CD14-positive monocyte (primary cell): Measurements from ENCODE around the gene TBC1D8B. TPM values are rescaled to one million over a fixed set of nuclear protein-coding genes. Genes with fewer than 3 reads are reported as not detected.

Experiments used
- DNase-seq, 3 donors: peaks; one replicate each; pipeline ENCODE4 v3.0.0-alpha.2; 2011 to 2022
- H2AFZ ChIP-seq: 2 replicates; pipeline ENCODE4 v1.6.0; 2012; ENCODE audit warnings: mild to moderate bottlenecking, low read depth, low read length, inconsistent platforms; ENCODE audit not compliant: insufficient read depth, poor library complexity, severe bottlenecking
- H3K27ac ChIP-seq, 2 donors: 1 replicate in 1 of 2; 2 replicates in 1 of 2; pipeline ENCODE4 v1.5.1; 2012 to 2013; ENCODE audit warnings: low read length in 2 of 2, control low read depth in 1 of 2, inconsistent platforms in 1 of 2, low read depth in 1 of 2, mild to moderate bottlenecking in 1 of 2
- H3K27me3 ChIP-seq, 2 donors: one replicate each; pipeline versions ENCODE4 v1.6.0 to v1.6.1; 2011 to 2013; ENCODE audit warnings: low read length in 2 of 2; ENCODE audit not compliant: control insufficient read depth in 2 of 2, insufficient read depth in 2 of 2
- H3K36me3 ChIP-seq, 2 donors: replicated peaks in 1 of 2; 1 replicate in 1 of 2; 2 replicates in 1 of 2; pipeline versions ENCODE4 v1.5.1 to v1.6.1; 2012 to 2013; ENCODE audit warnings: low read length in 2 of 2, control low read depth in 1 of 2, inconsistent platforms in 1 of 2, mild to moderate bottlenecking in 1 of 2; ENCODE audit not compliant: insufficient read depth in 2 of 2, control insufficient read depth in 1 of 2
- H3K4me1 ChIP-seq, 2 donors: 1 replicate in 1 of 2; 2 replicates in 1 of 2; pipeline versions ENCODE4 v1.5.1 to v1.6.1; 2012 to 2013; ENCODE audit warnings: low read length in 2 of 2, control low read depth in 1 of 2, inconsistent platforms in 1 of 2, mild to moderate bottlenecking in 1 of 2, moderate library complexity in 1 of 2; ENCODE audit not compliant: insufficient read depth in 2 of 2, control insufficient read depth in 1 of 2
- H3K4me2 ChIP-seq: replicated peaks from 2 replicates; pipeline ENCODE3; 2012; ENCODE audit warnings: low read length, moderate library complexity, mild to moderate bottlenecking; ENCODE audit not compliant: poor library complexity, severe bottlenecking; ENCODE audit errors: extremely low read depth
- H3K4me3 ChIP-seq, 3 experiments: fragments of 200-600 bp in 1 of 3; sonication (generic) in 1 of 3; replicated peaks in 1 of 3; 1 replicate in 2 of 3; 2 replicates in 1 of 3; pipeline ENCODE4 v1.5.1; 2011 to 2013; ENCODE audit warnings: low read length in 3 of 3, mild to moderate bottlenecking in 3 of 3, control low read depth in 2 of 3, low read depth in 2 of 3, inconsistent platforms in 1 of 3, moderate library complexity in 1 of 3
- H3K79me2 ChIP-seq: 2 replicates; pipeline ENCODE4 v1.6.0; 2012; ENCODE audit warnings: mild to moderate bottlenecking, control low read depth, inconsistent platforms, low read length, moderate library complexity; ENCODE audit not compliant: insufficient read depth
- H3K9ac ChIP-seq: 2 replicates; pipeline ENCODE4 v1.6.0; 2017; ENCODE audit warnings: low read length, mild to moderate bottlenecking; ENCODE audit not compliant: insufficient read depth, poor library complexity, severe bottlenecking
- H3K9me3 ChIP-seq, 2 donors: replicated peaks in 1 of 2; 1 replicate in 1 of 2; 2 replicates in 1 of 2; pipeline versions ENCODE4 v1.5.1 to v1.6.1; 2012 to 2013; ENCODE audit warnings: low read length in 2 of 2, control low read depth in 1 of 2; ENCODE audit not compliant: control insufficient read depth in 1 of 2, insufficient read depth in 1 of 2
- H4K20me1 ChIP-seq: 2 replicates; pipeline ENCODE4 v1.6.0; 2012; ENCODE audit warnings: mild to moderate bottlenecking, low read length, control low read depth, moderate library complexity; ENCODE audit not compliant: insufficient read depth
- H3K27ac Mint-ChIP-seq, 7 donors: one replicate each; pipeline ENCODE4 v1.8.0; 2020; ENCODE audit warnings: mild to moderate bottlenecking in 7 of 7, mixed read lengths in 7 of 7, moderate library complexity in 6 of 7, inconsistent platforms in 2 of 7
- H3K27me3 Mint-ChIP-seq, 3 donors: one replicate each; pipeline ENCODE4 v1.8.0; 2021 to 2022; ENCODE audit warnings: low read depth in 3 of 3, mild to moderate bottlenecking in 3 of 3, mixed read lengths in 3 of 3, moderate library complexity in 3 of 3, inconsistent platforms in 1 of 3
- H3K36me3 Mint-ChIP-seq, 2 donors: one replicate each; pipeline ENCODE4 v1.8.0; 2020; ENCODE audit warnings: mixed read lengths in 2 of 2, inconsistent platforms in 1 of 2, mild to moderate bottlenecking in 1 of 2
- H3K4me1 Mint-ChIP-seq: one replicate; pipeline ENCODE4 v1.8.0; 2020; ENCODE audit warnings: mild to moderate bottlenecking, mixed read lengths
- H3K4me3 Mint-ChIP-seq, 2 donors: one replicate each; pipeline ENCODE4 v1.8.0; 2020; ENCODE audit warnings: mild to moderate bottlenecking in 2 of 2, mixed read lengths in 2 of 2, moderate library complexity in 1 of 2
- H3K9me3 Mint-ChIP-seq, 7 donors: one replicate each; pipeline ENCODE4 v1.8.0; 2020 to 2022; ENCODE audit warnings: mixed read lengths in 7 of 7, mild to moderate bottlenecking in 6 of 7, moderate library complexity in 6 of 7, inconsistent platforms in 2 of 7
- CTCF ChIP-seq: fragments of 200-600 bp; IDR thresholded peaks from one replicate; pipeline ENCODE4 v1.8.0; 2022; ENCODE audit warnings: antibody characterized with exemption, mild to moderate bottlenecking
- WGBS: methylation state at CpG from one replicate; pipeline ENCODE4 v1.1.5; 2013; ENCODE audit warnings: missing lambda C conversion rate; ENCODE audit not compliant: insufficient coverage; 5-methylcytosine and 5-hydroxymethylcytosine counted together
- intact Hi-C, 2 donors: fragments of 100-400 bp; cut with micrococcal nuclease; formaldehyde crosslinking; loops; one replicate each; pipeline versions ENCODE4 v1.15.0 to v1.15.1; 2023
- polyA plus RNA-seq, 3 donors: library from polyadenylated mRNA; depleted of rRNA in 1 of 3; unstranded in 2 of 3; stranded (reverse) in 1 of 3; fragments of 300-500 nt in 2 of 3; fragments of >200 nt in 1 of 3; fragmentation: Illumina TruSeq in 2 of 3; gene quantifications; 1 replicate in 2 of 3; 2 replicates in 1 of 3; pipeline ENCODE4 v1.2.3, GENCODE V29; 2012 to 2021

The TBC1D8B gene
- polyA plus RNA-seq, 3 donors = 0.15 to 0.16 (median 0.16) TPM

GRCh38 chrX:106902684-106903083, 100.2 kb downstream of the TBC1D8B start:
- no peaks in the 10 kb centered on the region for H3K79me2 ChIP-seq
- Mint-ChIP-seq H3K4me1 (no peaks in the 10 kb centered on the region), H3K9me3 (no peaks in the 10 kb centered on the region), H3K36me3 (no peaks in the 10 kb centered on the region), H3K27ac (no peak overlapping the region), H3K4me3 (no peak overlapping the region), H3K27me3 (peaks cover 0 to 3% (median 1%) of the 10 kb centered on the region in 3 donors)
- H4K20me1 ChIP-seq = no peaks in the 10 kb centered on the region
- WGBS = no CpG with 5 or more reads among the region's 2 CpGs
- H2AFZ ChIP-seq = no peak overlapping the region
- no peaks in the 10 kb centered on the region for H3K4me1 ChIP-seq
- no peaks in the 10 kb centered on the region for H3K27me3 ChIP-seq
- H3K9me3 ChIP-seq = no peaks in the 10 kb centered on the region
- H3K4me2 ChIP-seq = no peak overlapping the region
- no peak for DNase-seq
- TF ChIP-seq CTCF = no peak
- no peaks in the 10 kb centered on the region for H3K36me3 ChIP-seq
- H3K27ac ChIP-seq = no peak overlapping the region
- intact Hi-C loops = no loop called here
- H3K4me3 ChIP-seq = no peak overlapping the region
- H3K9ac ChIP-seq = no peak overlapping the region

- H3K4me3 ChIP-seq = no peak within 1 kb of the TSS
- intact Hi-C loops = no loop called here
- no peak within 1 kb of the TSS for H2AFZ ChIP-seq
- no peaks in the 10 kb centered on the region for H3K36me3 ChIP-seq
- no peak within 1 kb of the TSS for H3K27ac ChIP-seq
- no peak for DNase-seq
- H3K27me3 ChIP-seq = no peaks in the 10 kb centered on the region
- H3K4me3 Mint-ChIP-seq = no peak within 1 kb of the TSS
- no peaks in the 10 kb centered on the region for H3K4me1 Mint-ChIP-seq
- H3K9me3 Mint-ChIP-seq = no peaks in the 10 kb centered on the region
- no peak for TF ChIP-seq CTCF
- H3K9me3 ChIP-seq = no peaks in the 10 kb centered on the region
- H3K4me1 ChIP-seq = no peaks in the 10 kb centered on the region
- no peak within 1 kb of the TSS for H3K9ac ChIP-seq
- no peaks in the 10 kb centered on the region for H3K36me3 Mint-ChIP-seq
- peaks cover 0 to 3% (median 1%) of the 10 kb centered on the region in 3 donors for H3K27me3 Mint-ChIP-seq
- whole genome bisulfite sequencing = no CpG with 5 or more reads among the region's 1 CpG
- H3K4me2 ChIP-seq = no peak within 1 kb of the TSS
- H3K79me2 ChIP-seq = no peaks in the 10 kb centered on the region
- H4K20me1 ChIP-seq = no peaks in the 10 kb centered on the region
- H3K27ac Mint-ChIP-seq = no peak within 1 kb of the TSS
Measured at GRCh38 chrX:106903291-106903824, 100.9 kb downstream of the TBC1D8B start, which contains the start of gene RIPPLY1. Gene RIPPLY1, minus strand, starts transcription at chrX:106903341. Its CDS starts 54 bp downstream, at chrX:106903287.
